ENCODE results near the gene C2orf72. TPM values are rescaled to one million over a fixed set of nuclear protein-coding genes. Genes with fewer than 3 reads are reported as not detected.
"Not testable (repeated sequence)": the region's sequence is repeated elsewhere in the genome, so short reads cannot be mapped to it uniquely, and the experiment has no call there.

The C2orf72 gene
- total RNA-seq, 8 experiments from 2014 or later, result 0.20 to 20.7 (median 3.4) TPM; not detected in 1

GRCh38 chr2:231002641-231003040 lies 34.7 kb upstream of the C2orf72 start:
- in situ Hi-C loops (cut with MboI; ENCODE audit: low pct_unique_long_range_greater_than_20kb in 2 of 9, low sequenced_read_pairs in 9 of 9, unreplicated experiment in 9 of 9), result no loop called here

GRCh38 chr2:231003186-231003585 lies 34.1 kb upstream of the C2orf72 start:
- in situ Hi-C loops (cut with MboI; ENCODE audit: low pct_unique_long_range_greater_than_20kb in 2 of 9, low sequenced_read_pairs in 9 of 9, unreplicated experiment in 9 of 9), result no loop called here
- no peaks in the 10 kb centered on the region for H3K4me1 ChIP-seq (replicated peaks in 1 of 2)
- H3K4me3 ChIP-seq, result no peak overlapping the region
- H3K27ac ChIP-seq, result no peak overlapping the region
- no peak for ATAC-seq (replicated peaks in 6 of 8)
- 19 to 82% (median 63%) methylated on average over 1 to 2 of the region's 2 CpGs; no CpG with 5 or more reads in 5 of the 10 experiments for WGBS, 10 experiments

More at GRCh38 chr2:231002641-231003040, 34.7 kb upstream of the C2orf72 start:
- H3K4me1 ChIP-seq (replicated peaks in 1 of 2), result no peaks in the 10 kb centered on the region
- no peak for ATAC-seq (replicated peaks in 6 of 8)
- no peak overlapping the region for H3K27ac ChIP-seq
- 33 to 100% (median 84%) methylated on average over 1 to 7 of the region's 10 CpGs; no CpG with 5 or more reads in 4 of the 10 experiments for whole genome bisulfite sequencing, 10 experiments
- no peak overlapping the region for H3K4me3 ChIP-seq

GRCh38 chr2:231004930-231005329 lies 32.4 kb upstream of the C2orf72 start:
- H3K4me3 ChIP-seq; in situ Hi-C loops (cut with MboI; ENCODE audit: low pct_unique_long_range_greater_than_20kb in 2 of 9, low sequenced_read_pairs in 9 of 9, unreplicated experiment in 9 of 9); ATAC-seq (replicated peaks in 6 of 8); H3K27ac ChIP-seq; H3K4me1 ChIP-seq (replicated peaks in 1 of 2): not testable (repeated sequence)

GRCh38 chr2:231007286-231008098 lies 29.8 kb upstream of the C2orf72 start:
- in situ Hi-C loops (cut with MboI; ENCODE audit: low pct_unique_long_range_greater_than_20kb in 2 of 9, low sequenced_read_pairs in 9 of 9, unreplicated experiment in 9 of 9), result no loop called here
- 14 to 100% (median 69%) methylated on average over 1 to 7 of the region's 10 CpGs; no CpG with 5 or more reads in 2 of the 10 experiments for WGBS, 10 experiments
- no peak overlapping the region for H3K4me3 ChIP-seq
- peaks cover 0 to 10% of the 10 kb centered on the region in 2 donors for H3K4me1 ChIP-seq (replicated peaks in 1 of 2)
- H3K27ac ChIP-seq, result no peak overlapping the region
- no peak for ATAC-seq (replicated peaks in 6 of 8)

- no peak for ATAC-seq (replicated peaks in 6 of 8)
- 0 to 100% (median 79%) methylated on average over 1 to 5 of the region's 6 CpGs; no CpG with 5 or more reads in 5 of the 10 experiments for WGBS, 10 experiments
- no peak overlapping the region for H3K4me3 ChIP-seq
- in situ Hi-C loops (cut with MboI; ENCODE audit: low pct_unique_long_range_greater_than_20kb in 2 of 9, low sequenced_read_pairs in 9 of 9, unreplicated experiment in 9 of 9), result no loop called here
- H3K27ac ChIP-seq, result no peak overlapping the region
- H3K4me1 ChIP-seq (replicated peaks in 1 of 2), result peaks cover 0 to 12% of the 10 kb centered on the region in 2 donors
Observed at GRCh38 chr2:231008131-231008530, 29.2 kb upstream of the C2orf72 start.

GRCh38 chr2:231009236-231009919 lies 27.9 kb upstream of the C2orf72 start:
- in situ Hi-C loops (cut with MboI; ENCODE audit: low pct_unique_long_range_greater_than_20kb in 2 of 9, low sequenced_read_pairs in 9 of 9, unreplicated experiment in 9 of 9), result no loop called here
- ATAC-seq (replicated peaks in 6 of 8), result peak in 1 of 8 experiments; percentile 71
- no peak overlapping the region for H3K27ac ChIP-seq
- peaks cover 0 to 12% of the 10 kb centered on the region in 2 donors for H3K4me1 ChIP-seq (replicated peaks in 1 of 2)
- 0 to 67% (median 50%) methylated on average over 1 to 7 of the region's 14 CpGs; no CpG with 5 or more reads in 3 of the 10 experiments for WGBS, 10 experiments
- no peak overlapping the region for H3K4me3 ChIP-seq

- Histone ChIP-seq H3K4me3 (no peak overlapping the region), H3K4me1 (replicated peaks in 1 of 2) (peaks cover 0 to 15% of the 10 kb centered on the region in 2 donors), H3K27ac (no peak overlapping the region)
- 14 to 100% (median 64%) methylated on average over 1 to 2 of the region's 2 CpGs; no CpG with 5 or more reads in 3 of the 10 experiments for WGBS, 10 experiments
- in situ Hi-C loops (cut with MboI; ENCODE audit: low pct_unique_long_range_greater_than_20kb in 2 of 9, low sequenced_read_pairs in 9 of 9, unreplicated experiment in 9 of 9), result no loop called here
- no peak for ATAC-seq (replicated peaks in 6 of 8)
Observed at GRCh38 chr2:231010201-231010730, 27.1 kb upstream of the C2orf72 start.

GRCh38 chr2:231011526-231011925 lies 25.8 kb upstream of the C2orf72 start:
- in situ Hi-C loops (cut with MboI; ENCODE audit: low pct_unique_long_range_greater_than_20kb in 2 of 9, low sequenced_read_pairs in 9 of 9, unreplicated experiment in 9 of 9), result no loop called here
- 17 to 100% (median 20%) methylated on average over 1 of the region's 2 CpGs; no CpG with 5 or more reads in 7 of the 10 experiments for WGBS, 10 experiments
- H3K27ac ChIP-seq, result no peak overlapping the region
- ATAC-seq (replicated peaks in 6 of 8), result no peak
- peaks cover 7 to 26% of the 10 kb centered on the region in 2 donors for H3K4me1 ChIP-seq (replicated peaks in 1 of 2)
- no peak overlapping the region for H3K4me3 ChIP-seq

GRCh38 chr2:231012463-231012862 lies 24.9 kb upstream of the C2orf72 start:
- in situ Hi-C loops (cut with MboI; ENCODE audit: low pct_unique_long_range_greater_than_20kb in 2 of 9, low sequenced_read_pairs in 9 of 9, unreplicated experiment in 9 of 9), result no loop called here

GRCh38 chr2:231013820-231014219 lies 23.5 kb upstream of the C2orf72 start:
- no peak overlapping the region for H3K27ac ChIP-seq
- peaks cover 9 to 27% of the 10 kb centered on the region in 2 donors for H3K4me1 ChIP-seq (replicated peaks in 1 of 2)
- in situ Hi-C loops (cut with MboI; ENCODE audit: low pct_unique_long_range_greater_than_20kb in 2 of 9, low sequenced_read_pairs in 9 of 9, unreplicated experiment in 9 of 9), result no loop called here
- no peak for ATAC-seq (replicated peaks in 6 of 8)
- WGBS, 10 experiments, result 0 to 60% (median 19%) methylated on average over 1 to 3 of the region's 3 CpGs; no CpG with 5 or more reads in 2 of the 10 experiments
- no peak overlapping the region for H3K4me3 ChIP-seq

More at GRCh38 chr2:231012463-231012862, 24.9 kb upstream of the C2orf72 start:
- Histone ChIP-seq H3K4me3 (no peak overlapping the region), H3K27ac (no peak overlapping the region), H3K4me1 (replicated peaks in 1 of 2) (peaks cover 9 to 27% of the 10 kb centered on the region in 2 donors)
- 8 to 67% (median 53%) methylated on average over 1 to 3 of the region's 3 CpGs; no CpG with 5 or more reads in 2 of the 10 experiments for WGBS, 10 experiments
- no peak for ATAC-seq (replicated peaks in 6 of 8)

- WGBS, 10 experiments, result 0 to 43% (median 19%) methylated on average over 2 to 4 of the region's 7 CpGs; no CpG with 5 or more reads in 3 of the 10 experiments
- Histone ChIP-seq H3K4me3 (no peak overlapping the region), H3K27ac (peak overlapping the region; percentile 68 to 84), H3K4me1 (replicated peaks in 1 of 2) (peaks cover 9 to 20% of the 10 kb centered on the region in 2 donors)
- in situ Hi-C loops (cut with MboI; ENCODE audit: low pct_unique_long_range_greater_than_20kb in 2 of 9, low sequenced_read_pairs in 9 of 9, unreplicated experiment in 9 of 9), result no loop called here
- peak; percentile 76 to 94 (median 93) for ATAC-seq (replicated peaks in 6 of 8)
Observed at GRCh38 chr2:231015478-231015877, 21.8 kb upstream of the C2orf72 start.

GRCh38 chr2:231015926-231016325 lies 21.4 kb upstream of the C2orf72 start:
- Histone ChIP-seq H3K4me1 (replicated peaks in 1 of 2) (peaks cover 9 to 23% of the 10 kb centered on the region in 2 donors), H3K4me3 (no peak overlapping the region), H3K27ac (peak overlapping the region; percentile 68 to 84)
- in situ Hi-C loops (cut with MboI; ENCODE audit: low pct_unique_long_range_greater_than_20kb in 2 of 9, low sequenced_read_pairs in 9 of 9, unreplicated experiment in 9 of 9), result no loop called here
- WGBS, 10 experiments, result 54 to 100% (median 67%) methylated on average over 2 to 3 of the region's 3 CpGs; no CpG with 5 or more reads in 6 of the 10 experiments
- ATAC-seq (replicated peaks in 6 of 8), result peak in 5 of 8 experiments; percentile 42 to 58 (median 51)

Data from motor neuron (in vitro differentiated cells).